ENCODE data around the gene MT1A. TPM values are rescaled to one million over a fixed set of nuclear protein-coding genes. Genes with fewer than 3 reads are reported as not detected.

The MT1A gene
- total RNA-seq, 1 donor from 2014 or later: 4.2 TPM

- DNase-seq (ENCODE audit: low read depth, low spot score): no peak
Measured at GRCh38 chr16:56630134-56630533, 8.3 kb upstream of the MT1A start.

GRCh38 chr16:56631197-56631596 is 7.3 kb upstream of the MT1A start:
- no peak for DNase-seq (ENCODE audit: low read depth, low spot score)

- DNase-seq (ENCODE audit: low read depth, low spot score): no peak
Measured at GRCh38 chr16:56631832-56632155, 6.7 kb upstream of the MT1A start.

DNA sequence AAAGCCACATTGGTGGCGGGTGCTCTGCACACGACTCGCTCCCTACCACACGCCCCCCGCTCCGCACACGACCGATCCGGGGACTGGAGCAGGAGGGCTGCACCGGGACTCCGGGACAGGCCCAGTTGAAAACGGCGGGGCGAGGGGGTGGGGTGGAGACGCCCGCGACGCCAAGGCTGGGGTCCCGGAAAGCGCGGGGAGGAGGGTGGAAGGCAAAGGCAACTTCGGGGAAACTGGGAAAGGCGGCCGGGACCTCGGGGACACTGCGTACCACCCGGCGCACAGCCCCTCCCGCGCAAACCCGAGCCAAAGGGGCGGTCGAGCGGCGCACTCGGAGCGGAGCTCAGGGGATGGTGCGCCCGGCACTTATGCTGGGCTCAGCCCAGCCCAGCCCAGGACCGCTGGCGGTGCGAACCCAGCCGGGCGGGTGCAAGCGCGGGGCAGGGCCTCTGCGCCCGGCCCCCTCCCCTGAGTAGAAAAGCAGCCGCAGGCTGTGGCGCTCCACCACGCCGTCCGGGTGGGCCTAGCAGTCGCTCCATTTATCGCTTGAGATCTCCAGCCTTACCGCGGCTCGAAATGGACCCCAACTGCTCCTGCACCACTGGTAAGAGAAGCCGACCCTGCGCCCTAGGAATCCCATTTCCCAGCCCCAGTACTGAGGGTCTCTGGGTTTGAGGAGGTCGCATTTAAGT is 6.2 kb upstream of the MT1A start, which contains the start of gene MT1M:
TSS of gene MT1M (plus strand) at position 504 of the 692 bp plus-strand sequence. CDS start at position 577, 73 bp downstream.
- DNase-seq (ENCODE audit: low read depth, low spot score): no peak

GRCh38 chr16:56632848-56633365 is 5.6 kb upstream of the MT1A start:
- DNase-seq (ENCODE audit: low read depth, low spot score): no peak

- no peak for DNase-seq (ENCODE audit: low read depth, low spot score)
Measured at GRCh38 chr16:56633535-56633934, 4.9 kb upstream of the MT1A start.

GRCh38 chr16:56634715-56635440 is 3.6 kb upstream of the MT1A start:
- no peak for DNase-seq (ENCODE audit: low read depth, low spot score)

- no peak for DNase-seq (ENCODE audit: low read depth, low spot score)
Measured at GRCh38 chr16:56635441-56635967, 3.0 kb upstream of the MT1A start.

DNA sequence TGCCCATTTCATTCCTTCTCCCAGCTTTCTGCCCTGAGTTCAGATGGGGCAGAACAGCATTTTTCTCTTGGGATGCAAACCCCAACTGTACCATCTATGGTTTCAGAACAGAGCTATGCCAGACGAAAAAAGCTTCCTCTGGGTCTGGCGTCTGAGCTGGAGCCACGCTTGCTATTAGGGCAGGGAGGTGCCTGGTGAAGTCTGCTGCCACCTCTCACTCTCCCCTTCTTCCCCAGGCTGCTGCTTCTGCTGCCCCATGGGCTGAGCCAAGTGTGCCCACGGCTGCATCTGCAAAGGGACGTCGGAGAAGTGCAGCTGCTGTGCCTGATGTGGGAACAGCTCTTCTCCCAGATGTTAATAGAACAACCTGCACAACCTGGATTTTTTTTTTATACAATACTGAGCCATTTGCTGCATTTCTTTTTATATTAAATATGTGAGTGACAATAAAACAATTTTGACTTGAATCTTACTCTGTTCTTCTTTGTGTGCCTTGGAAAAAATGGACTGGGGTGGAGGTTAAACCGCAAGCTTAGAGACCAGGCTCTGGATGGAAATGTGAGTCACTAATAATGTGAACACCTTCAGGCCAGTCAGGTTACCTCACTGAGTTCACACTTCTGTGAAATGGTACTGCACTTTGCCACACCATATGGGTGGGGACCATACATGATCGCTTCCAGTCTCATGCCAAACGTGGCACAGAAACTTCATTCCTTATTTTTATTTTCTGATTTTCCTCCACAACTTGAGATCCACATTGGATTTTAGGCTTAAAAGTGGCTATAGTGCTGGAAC is 1.7 kb upstream of the MT1A start:
- no peak for DNase-seq (ENCODE audit: low read depth, low spot score)

GRCh38 chr16:56639045-56639444 is 579 bp downstream of the MT1A start:
- DNase-seq (ENCODE audit: low read depth, low spot score): no peak

DNA sequence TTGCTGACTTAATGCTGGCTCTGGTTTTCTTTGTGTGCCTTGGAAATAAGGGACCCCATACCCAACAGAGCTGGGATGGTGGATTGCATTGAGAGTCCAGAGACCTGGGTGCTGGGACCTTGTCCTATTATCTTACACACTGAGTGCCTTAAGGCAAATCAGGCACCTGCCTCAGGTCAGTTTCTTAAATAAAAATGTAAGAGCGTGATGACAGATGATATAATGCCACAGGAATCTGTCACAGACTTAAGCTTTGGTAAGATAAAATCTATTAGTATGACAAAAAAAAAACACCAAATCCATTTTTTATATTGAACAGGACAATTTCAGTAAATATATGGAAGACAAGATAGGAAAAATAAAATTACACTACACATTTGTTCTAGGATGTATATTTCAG is 1.6 kb downstream of the MT1A start:
- no peak for DNase-seq (ENCODE audit: low read depth, low spot score)

DNA sequence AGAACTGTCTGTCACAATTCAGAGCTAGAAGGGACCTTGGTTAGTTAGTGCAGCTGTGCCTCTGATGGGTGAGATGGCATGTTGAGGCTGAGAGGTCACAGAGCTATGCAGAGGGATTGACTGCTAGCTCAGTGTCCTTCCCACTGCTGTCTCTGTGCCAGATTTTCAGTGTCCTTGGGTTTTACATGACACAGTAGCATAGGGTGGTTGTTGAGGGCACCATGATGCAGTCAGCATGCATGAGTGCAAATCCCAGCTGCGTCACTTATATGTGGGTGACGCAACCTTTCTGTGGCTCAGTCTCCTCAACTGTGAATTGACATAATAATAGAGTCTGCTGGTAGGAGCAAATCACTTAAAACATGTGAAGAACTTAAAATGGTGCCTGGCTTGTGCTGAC is 2.7 kb downstream of the MT1A start:
- DNase-seq (ENCODE audit: low read depth, low spot score): no peak

- DNase-seq (ENCODE audit: low read depth, low spot score): no peak
Measured at GRCh38 chr16:56643080-56643778, 4.8 kb downstream of the MT1A start.

DNA sequence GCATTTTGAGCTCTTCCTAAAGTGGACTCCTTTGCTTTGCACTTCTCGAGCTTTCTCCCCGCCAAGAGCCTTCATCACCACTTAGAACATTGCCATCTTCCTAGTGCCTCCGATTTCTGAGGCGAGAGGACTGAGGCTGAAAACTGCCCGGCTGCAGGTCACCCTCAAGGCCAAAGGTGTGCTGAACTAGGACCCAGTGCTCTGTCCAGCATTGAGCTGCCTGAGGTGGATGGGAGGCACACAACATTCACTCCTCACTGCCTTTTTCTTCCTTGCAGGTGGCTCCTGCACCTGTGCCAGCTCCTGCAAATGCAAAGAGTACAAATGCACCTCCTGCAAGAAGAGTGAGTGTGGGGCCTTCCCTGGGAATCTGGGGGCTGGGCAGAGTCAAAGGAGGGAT is 5.4 kb downstream of the MT1A start:
- no peak for DNase-seq (ENCODE audit: low read depth, low spot score)

DNA sequence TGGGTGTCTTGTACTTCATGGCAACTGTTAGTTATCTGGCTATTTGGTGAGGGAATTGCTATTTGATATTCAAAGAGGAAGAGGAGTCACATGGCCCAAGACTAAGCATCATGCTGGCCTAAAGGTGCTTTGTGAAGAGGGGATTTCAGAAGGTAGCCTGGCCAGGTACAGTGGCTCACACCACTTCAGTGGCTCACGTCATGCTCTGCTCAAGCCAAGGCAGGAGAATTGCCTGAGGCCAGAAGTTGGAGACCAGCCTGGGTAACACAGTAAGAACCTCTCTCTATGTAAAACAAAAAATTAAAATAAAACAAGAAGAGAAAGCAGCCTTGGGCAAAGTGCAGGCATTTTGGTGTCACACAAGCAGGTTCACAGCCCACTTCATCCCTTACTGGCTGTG is 6.8 kb downstream of the MT1A start:
- DNase-seq (ENCODE audit: low read depth, low spot score): no peak

- no peak for DNase-seq (ENCODE audit: low read depth, low spot score)
Measured at GRCh38 chr16:56645838-56646237, 7.4 kb downstream of the MT1A start.

GRCh38 chr16:56647641-56648431 is 9.4 kb downstream of the MT1A start:
- no peak for DNase-seq (ENCODE audit: low read depth, low spot score)

DNA sequence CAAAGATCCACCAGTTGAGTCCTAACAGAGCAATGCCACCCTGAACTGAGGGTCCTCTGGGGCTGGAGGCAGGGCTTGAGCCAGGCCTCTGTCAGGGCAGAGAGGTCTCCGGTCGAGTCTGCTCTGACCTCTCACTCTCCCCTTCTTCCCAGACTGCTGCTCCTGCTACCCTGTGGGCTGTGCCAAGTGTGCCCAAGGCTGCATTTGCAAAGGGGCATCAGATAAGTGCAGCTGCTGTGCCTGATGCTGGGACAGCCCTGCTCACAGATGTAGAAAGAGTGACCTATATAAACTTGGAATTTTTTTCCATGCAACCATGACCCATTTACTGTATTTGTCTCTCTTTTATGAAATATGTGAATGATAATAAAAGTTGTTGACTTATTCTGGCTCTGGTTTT is 10.8 kb downstream of the MT1A start:
- DNase-seq (ENCODE audit: low read depth, low spot score): no peak

DNA sequence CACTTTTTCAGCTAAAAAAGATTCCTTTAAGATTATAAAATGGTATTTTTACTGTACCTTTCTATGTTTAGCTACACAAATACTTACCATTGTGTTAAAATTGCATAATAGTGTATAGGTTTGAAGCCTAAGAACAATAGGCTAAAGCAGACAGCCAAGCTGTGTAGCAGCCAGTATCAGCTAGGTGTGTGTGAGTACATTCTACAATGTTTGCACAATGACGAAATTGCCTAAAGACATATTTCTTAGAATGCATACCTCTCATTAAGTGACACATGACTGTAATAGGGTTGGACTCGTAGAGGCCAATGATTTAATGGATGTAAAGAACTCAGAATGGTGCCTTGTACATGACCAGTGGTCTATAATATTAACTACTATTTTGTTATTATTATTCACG is 11.4 kb downstream of the MT1A start:
- no peak for DNase-seq (ENCODE audit: low read depth, low spot score)

DNA sequence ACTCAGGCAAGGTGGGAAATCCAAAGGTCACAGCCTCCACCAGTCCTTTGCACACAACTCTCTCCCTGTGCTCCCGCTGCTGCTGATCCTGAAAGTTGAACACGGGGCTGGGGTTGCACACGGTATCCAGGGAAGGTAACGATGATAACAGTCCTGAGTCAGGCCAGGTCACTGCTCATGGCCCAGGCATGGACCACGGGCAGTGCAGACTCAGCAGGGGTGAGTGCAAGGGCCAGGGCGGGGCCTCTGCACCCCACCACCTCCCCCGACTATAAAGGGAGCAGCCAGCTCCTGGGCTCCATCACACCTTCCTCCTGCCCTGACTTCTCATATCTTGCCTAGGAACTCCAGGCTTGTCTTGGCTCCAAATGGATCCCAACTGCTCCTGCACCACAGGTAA is 13.1 kb downstream of the MT1A start, which contains the start of gene MT1B:
TSS of gene MT1B (plus strand) at position 301 of the 400 bp plus-strand sequence. CDS start at position 369, 68 bp downstream.
- DNase-seq (ENCODE audit: low read depth, low spot score): no peak

Data from pulmonary artery endothelial cell (primary cell).